Progenitor cell of endocrine pancreas (in vitro differentiated cells): ENCODE data around the gene LTV1. TPM values are rescaled to one million over a fixed set of nuclear protein-coding genes. Genes with fewer than 3 reads are reported as not detected.

Source experiments
- DNase-seq: peaks from one replicate; pipeline ENCODE4 v3.0.0; 2021; ENCODE audit warnings: low spot score; ENCODE audit not compliant: unreplicated experiment
- H3K27ac Mint-ChIP-seq: 2 replicates; pipeline ENCODE4 v1.8.0; 2021; ENCODE audit warnings: mild to moderate bottlenecking, moderate library complexity, mixed read lengths
- H3K27me3 Mint-ChIP-seq: 2 replicates; pipeline ENCODE4 v1.8.0; 2021; ENCODE audit warnings: mixed read lengths
- H3K36me3 Mint-ChIP-seq: 2 replicates; pipeline ENCODE4 v1.8.0; 2022; ENCODE audit warnings: mixed read lengths; ENCODE audit not compliant: insufficient read depth
- H3K4me1 Mint-ChIP-seq: 2 replicates; pipeline ENCODE4 v1.8.0; 2021; ENCODE audit warnings: low read depth, mixed read lengths
- H3K4me3 Mint-ChIP-seq: 2 replicates; pipeline ENCODE4 v1.8.0; 2021; ENCODE audit warnings: low read depth, mild to moderate bottlenecking, moderate library complexity, mixed read lengths
- H3K9me3 Mint-ChIP-seq: 2 replicates; pipeline ENCODE4 v1.8.0; 2021; ENCODE audit warnings: low read depth, mixed read lengths
- CTCF ChIP-seq: fragments of 200-600 bp; sonication (generic); IDR thresholded peaks from one replicate; pipeline ENCODE4 v1.5.0; 2021; ENCODE audit warnings: antibody characterized with exemption, mild to moderate bottlenecking; ENCODE audit not compliant: unreplicated experiment
- total RNA-seq: library from RNA; stranded (reverse); gene quantifications from 2 replicates; pipeline ENCODE4 v1.2.1, GENCODE V29; 2021

The LTV1 gene
- total RNA-seq, 1 donor from 2014 or later, result 21.8 TPM

GRCh38 chr6:143806282-143807102, 36.6 kb upstream of the LTV1 start:
- no peak overlapping the region for H3K27ac Mint-ChIP-seq
- H3K36me3 Mint-ChIP-seq, result peaks cover 12% of the 10 kb centered on the region
- DNase-seq, result no peak

GRCh38 chr6:143807103-143807772, 35.9 kb upstream of the LTV1 start:
- no peak for DNase-seq
- H3K9me3 Mint-ChIP-seq, result no peaks in the 10 kb centered on the region
- peaks cover 1% of the 10 kb centered on the region for H3K4me1 Mint-ChIP-seq
- no peak for TF ChIP-seq CTCF
- no peak overlapping the region for H3K4me3 Mint-ChIP-seq
- H3K36me3 Mint-ChIP-seq, result peaks cover 8% of the 10 kb centered on the region
- H3K27me3 Mint-ChIP-seq, result no peaks in the 10 kb centered on the region
- H3K27ac Mint-ChIP-seq, result no peak overlapping the region

More at GRCh38 chr6:143806282-143807102, 36.6 kb upstream of the LTV1 start:
- Mint-ChIP-seq H3K4me1 (no peaks in the 10 kb centered on the region), H3K4me3 (no peak overlapping the region), H3K9me3 (no peaks in the 10 kb centered on the region), H3K27me3 (no peaks in the 10 kb centered on the region)
- TF ChIP-seq CTCF, result no peak

- no peak for TF ChIP-seq CTCF
- DNase-seq, result no peak
- peaks cover 10% of the 10 kb centered on the region for H3K36me3 Mint-ChIP-seq
- no peaks in the 10 kb centered on the region for H3K9me3 Mint-ChIP-seq
- no peak overlapping the region for H3K27ac Mint-ChIP-seq
- no peaks in the 10 kb centered on the region for H3K27me3 Mint-ChIP-seq
- peaks cover 1% of the 10 kb centered on the region for H3K4me1 Mint-ChIP-seq
- no peak overlapping the region for H3K4me3 Mint-ChIP-seq
These were observed 32.4 kb upstream of the LTV1 start for GRCh38 chr6:143810745-143811144.

GRCh38 chr6:143811501-143812157, 31.5 kb upstream of the LTV1 start:
- peaks cover 10% of the 10 kb centered on the region for H3K36me3 Mint-ChIP-seq
- H3K27me3 Mint-ChIP-seq, result no peaks in the 10 kb centered on the region
- H3K27ac Mint-ChIP-seq, result no peak overlapping the region
- H3K9me3 Mint-ChIP-seq, result no peaks in the 10 kb centered on the region
- no peak for DNase-seq
- peaks cover 1% of the 10 kb centered on the region for H3K4me1 Mint-ChIP-seq
- no peak for TF ChIP-seq CTCF
- H3K4me3 Mint-ChIP-seq, result no peak overlapping the region

GRCh38 chr6:143817621-143818020, 25.5 kb upstream of the LTV1 start:
- Mint-ChIP-seq H3K27me3 (no peaks in the 10 kb centered on the region), H3K36me3 (peaks cover 11% of the 10 kb centered on the region), H3K9me3 (no peaks in the 10 kb centered on the region), H3K4me1 (no peaks in the 10 kb centered on the region), H3K27ac (no peak overlapping the region), H3K4me3 (no peak overlapping the region)
- no peak for TF ChIP-seq CTCF
- no peak for DNase-seq
